Neural progenitor cell (in vitro differentiated cells): ENCODE measurements around the gene COL4A2.

ENCODE experiments used
- EZH2 ChIP-seq: fragments of 200-600 bp; sonication (generic); IDR thresholded peaks from 2 replicates; pipeline ENCODE4 v1.6.1; 2017; ENCODE audit warnings: antibody characterized with exemption, mild to moderate bottlenecking, moderate library complexity
- EZH2phosphoT487 ChIP-seq: fragments of 200-600 bp; sonication (generic); IDR thresholded peaks from 2 replicates; pipeline ENCODE4 v1.6.1; 2017; ENCODE audit warnings: antibody characterized with exemption
- TF ChIP-seq, protein P1 (sequence below): fragments of 200-600 bp; sonication (generic); IDR thresholded peaks from 2 replicates; pipeline ENCODE4 v1.5.1; 2017; ENCODE audit warnings: antibody characterized with exemption, mild to moderate bottlenecking

DNA sequence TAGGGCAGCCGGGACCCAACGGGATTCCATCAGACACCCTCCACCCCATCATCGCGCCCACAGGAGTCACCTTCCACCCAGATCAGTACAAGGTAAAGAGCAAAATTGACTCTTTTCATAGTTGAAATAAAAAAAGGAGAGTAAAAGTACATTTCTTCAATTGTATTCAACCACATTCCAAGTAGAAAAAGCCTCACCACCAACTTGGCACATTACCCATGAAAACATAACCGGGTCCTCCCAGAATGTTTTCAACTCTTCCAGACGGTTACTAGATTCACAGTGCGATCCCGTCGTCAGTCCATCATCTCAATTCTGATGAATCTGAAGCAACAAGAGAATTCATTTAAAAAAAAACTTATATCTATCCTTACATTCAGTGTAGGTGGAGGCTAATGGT is 129.2 kb downstream of the COL4A2 start:
- TF ChIP-seq, protein P1, sequence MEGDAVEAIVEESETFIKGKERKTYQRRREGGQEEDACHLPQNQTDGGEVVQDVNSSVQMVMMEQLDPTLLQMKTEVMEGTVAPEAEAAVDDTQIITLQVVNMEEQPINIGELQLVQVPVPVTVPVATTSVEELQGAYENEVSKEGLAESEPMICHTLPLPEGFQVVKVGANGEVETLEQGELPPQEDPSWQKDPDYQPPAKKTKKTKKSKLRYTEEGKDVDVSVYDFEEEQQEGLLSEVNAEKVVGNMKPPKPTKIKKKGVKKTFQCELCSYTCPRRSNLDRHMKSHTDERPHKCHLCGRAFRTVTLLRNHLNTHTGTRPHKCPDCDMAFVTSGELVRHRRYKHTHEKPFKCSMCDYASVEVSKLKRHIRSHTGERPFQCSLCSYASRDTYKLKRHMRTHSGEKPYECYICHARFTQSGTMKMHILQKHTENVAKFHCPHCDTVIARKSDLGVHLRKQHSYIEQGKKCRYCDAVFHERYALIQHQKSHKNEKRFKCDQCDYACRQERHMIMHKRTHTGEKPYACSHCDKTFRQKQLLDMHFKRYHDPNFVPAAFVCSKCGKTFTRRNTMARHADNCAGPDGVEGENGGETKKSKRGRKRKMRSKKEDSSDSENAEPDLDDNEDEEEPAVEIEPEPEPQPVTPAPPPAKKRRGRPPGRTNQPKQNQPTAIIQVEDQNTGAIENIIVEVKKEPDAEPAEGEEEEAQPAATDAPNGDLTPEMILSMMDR: no peak
- TF ChIP-seq EZH2 (no peak), EZH2phosphoT487 (no peak)
